GM19043 (cell line): ENCODE data around the gene ARNT2.
"Not testable (repeated sequence)": the region's sequence is repeated elsewhere in the genome, so short reads cannot be mapped to it uniquely, and the experiment has no call there.

ENCODE experiments used
- ATAC-seq: cut with Tn5 transposase; IDR thresholded peaks from one replicate; pipeline ENCODE4 v1.9.1; 2021; ENCODE audit warnings: low read depth; ENCODE audit not compliant: unreplicated experiment

The ARNT2 gene

GRCh38 chr15:80509800-80510199 lies 105.6 kb downstream of the ARNT2 start:
- ATAC-seq, result no peak

GRCh38 chr15:80510985-80511384 lies 106.8 kb downstream of the ARNT2 start:
- not testable (repeated sequence) for ATAC-seq

DNA sequence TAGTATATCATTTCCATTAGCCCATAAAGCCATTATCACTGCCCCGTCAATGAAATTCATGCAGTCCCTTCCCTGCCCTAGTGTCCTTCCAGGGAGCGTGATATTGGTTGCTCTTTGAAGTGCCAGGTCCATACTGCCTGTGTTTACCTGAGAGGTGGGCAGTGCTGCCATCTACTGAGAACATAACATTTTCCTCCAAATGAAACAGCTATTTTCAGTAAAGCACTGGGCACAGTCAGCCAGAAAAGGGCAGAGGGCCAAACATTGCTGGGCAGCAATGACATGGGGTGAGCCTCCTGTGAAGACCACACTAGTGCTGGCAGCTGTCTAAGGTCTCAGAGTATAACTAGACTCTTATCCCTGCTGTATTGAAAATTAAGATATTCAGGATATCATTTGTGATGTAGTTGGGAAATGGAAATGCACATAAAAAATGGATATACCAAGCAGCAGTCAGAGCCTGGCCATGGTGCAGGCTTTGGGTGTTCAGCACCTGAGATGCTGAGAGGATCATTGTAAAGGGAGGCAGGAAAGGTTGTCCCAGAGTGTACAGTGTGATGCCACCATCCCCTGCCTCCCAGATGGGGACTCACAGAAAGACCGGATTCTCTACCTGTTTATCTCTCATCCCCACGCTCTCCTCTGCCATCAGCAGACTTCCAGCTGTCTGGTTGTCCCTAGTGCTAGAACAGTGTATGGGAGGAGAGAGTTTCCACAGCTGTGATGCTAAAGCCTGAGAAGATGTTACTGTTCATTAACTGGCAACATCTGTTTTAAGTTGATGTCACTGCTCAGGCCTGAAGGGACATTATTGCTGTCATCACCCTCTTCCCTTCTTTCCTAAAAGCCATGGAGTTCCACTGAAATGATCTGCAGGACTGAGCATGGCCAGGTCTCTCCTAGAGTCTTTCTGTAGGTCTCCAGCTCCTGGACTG lies 108.8 kb downstream of the ARNT2 start:
- no peak for ATAC-seq

GRCh38 chr15:80514071-80514780 lies 110.0 kb downstream of the ARNT2 start:
- no peak for ATAC-seq

DNA sequence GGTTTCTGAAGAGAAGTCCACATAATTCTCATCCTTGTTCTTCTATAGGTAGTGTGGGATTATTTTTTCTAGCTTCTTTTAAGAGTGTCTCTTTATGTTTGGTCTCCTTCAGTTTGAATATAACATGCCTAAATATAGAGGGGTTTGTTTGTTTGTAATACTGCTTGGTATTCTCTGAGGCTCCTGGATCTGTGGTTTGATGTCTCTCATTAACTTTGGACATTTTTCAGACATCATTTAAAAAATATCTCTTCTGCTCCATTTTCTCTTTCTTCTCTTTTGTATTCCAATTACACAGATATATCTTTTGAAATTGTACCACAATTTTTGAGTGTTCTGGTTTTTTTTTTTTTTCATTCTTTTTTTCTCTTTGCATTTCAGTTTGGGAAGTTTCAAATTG lies 113.1 kb downstream of the ARNT2 start:
- ATAC-seq, result no peak

GRCh38 chr15:80518522-80518921 lies 114.3 kb downstream of the ARNT2 start:
- no peak for ATAC-seq

DNA sequence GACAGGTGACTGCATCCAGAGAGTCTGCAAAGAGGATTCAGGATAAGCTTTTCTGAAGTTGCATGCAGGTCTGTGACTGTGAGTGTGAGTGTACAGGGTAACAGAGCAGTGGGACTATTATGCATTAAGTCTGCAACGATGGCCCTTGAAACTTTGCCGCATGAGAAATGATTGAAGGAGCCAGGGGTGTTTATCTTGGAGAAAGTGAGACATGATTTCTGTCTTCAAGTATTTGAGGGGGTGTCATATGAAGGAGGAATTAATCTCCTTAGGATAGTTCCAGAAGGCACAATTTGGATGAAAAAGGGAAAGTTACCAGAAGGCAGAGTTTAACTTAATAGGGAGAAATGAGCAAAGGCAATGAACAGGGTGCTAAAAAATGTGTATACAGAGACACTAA lies 119.6 kb downstream of the ARNT2 start:
- ATAC-seq, result no peak

DNA sequence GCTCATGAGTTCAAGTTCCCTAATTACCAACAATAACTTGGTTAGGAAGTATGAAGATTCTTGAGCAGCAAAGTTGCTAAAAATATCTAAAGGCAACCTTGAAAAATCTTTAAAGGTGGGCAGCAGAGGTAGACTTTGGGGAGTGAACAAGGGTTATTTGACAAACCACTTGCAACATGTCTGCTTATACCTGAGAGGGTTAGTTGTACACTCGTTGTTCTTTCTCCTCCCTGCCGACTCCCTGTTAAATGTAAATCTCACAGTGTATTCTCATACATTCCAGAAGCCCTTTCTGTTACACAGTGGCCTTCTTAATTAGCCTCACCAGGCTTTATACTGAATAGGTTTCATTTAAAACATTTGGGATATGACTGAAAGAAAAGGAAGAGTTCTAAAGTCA lies 121.7 kb downstream of the ARNT2 start:
- ATAC-seq, result no peak

GRCh38 chr15:80526556-80527340 lies 122.6 kb downstream of the ARNT2 start:
- ATAC-seq, result no peak

DNA sequence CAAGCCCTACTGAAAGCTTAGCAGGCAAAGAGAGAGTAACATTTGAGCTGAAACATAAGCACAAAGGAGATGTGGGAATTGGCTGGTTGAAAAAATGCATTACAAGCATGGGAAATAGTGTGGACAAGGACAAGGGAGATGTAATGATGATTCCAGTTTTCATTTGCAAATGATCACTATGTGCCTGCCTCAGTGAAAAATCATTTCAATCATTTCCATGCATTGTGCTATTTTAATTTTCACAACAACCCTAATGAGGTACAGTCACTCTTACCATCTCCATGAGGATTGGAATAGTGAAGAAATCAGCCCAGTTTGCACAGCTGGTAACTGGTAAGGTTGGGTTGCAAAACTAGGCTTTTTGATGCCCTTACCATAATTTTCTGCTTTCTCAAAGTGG lies 123.2 kb downstream of the ARNT2 start:
- no peak for ATAC-seq

- no peak for ATAC-seq
Measured at GRCh38 chr15:80527961-80528360, 123.8 kb downstream of the ARNT2 start.

DNA sequence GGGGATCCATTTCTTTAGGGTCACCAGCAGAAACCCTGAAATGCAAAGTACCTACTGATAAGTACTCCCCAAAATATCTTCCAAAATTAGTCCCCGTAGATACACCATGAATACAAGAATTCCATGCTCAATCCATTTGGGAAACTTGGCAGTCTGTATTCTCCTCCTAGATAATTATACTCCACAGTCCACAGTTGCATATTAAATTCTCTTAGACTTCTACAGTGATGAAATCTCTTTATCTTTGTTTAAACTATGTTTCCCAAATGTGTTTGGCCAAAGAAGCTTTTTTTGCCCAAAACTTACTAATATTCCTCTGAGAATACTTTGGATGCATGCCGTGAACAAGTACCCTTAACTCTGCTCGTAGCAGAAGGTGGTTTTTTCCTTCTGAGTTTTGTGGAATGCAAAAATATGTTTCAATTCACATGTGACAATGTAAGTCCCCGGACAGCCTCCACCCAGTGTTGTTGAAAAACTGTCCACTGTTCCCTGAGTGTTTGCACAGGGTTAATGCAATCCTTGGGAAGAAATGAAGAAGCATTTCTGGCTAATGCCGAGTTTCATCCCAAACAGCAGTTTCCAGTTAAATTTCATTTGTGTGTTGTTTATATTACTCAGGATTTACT lies 126.7 kb downstream of the ARNT2 start:
- ATAC-seq, result no peak

DNA sequence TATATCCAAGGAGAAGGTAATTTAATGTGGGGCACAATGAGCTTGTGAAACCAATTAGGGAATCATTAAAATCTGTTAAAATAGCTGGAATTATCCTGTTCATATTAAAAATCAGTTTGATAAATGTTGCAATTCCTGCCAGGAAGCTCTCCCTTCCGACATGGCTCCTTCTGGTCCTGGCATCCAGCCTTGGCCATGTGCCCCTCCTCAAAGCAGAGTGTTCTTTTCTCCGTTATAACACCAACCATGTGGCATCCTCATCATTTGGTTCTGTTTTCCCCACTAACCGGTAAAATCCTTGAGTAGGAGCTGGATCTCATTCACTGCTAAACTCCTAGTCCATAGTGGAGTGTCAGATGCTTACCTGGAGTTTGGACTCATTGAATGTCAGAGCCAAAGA lies 127.2 kb downstream of the ARNT2 start:
- ATAC-seq, result no peak

DNA sequence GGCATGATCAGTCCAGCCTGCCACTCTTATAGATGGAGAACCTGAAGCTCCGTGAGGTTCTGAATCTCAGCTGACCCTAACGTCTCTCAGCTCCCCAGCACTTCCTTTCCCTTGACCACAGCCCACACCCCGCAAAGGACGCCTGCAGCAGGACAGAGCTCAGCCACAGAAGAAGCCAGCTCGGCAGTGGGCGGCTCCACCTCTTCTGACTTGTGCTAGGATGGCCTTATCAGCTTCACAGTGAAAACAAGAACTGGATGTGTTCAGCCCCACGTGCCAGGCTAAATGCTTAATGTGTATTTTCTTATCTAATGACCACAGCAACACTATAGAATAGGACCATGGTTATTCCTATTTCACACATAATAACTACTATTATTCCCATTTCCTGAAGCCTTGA lies 127.6 kb downstream of the ARNT2 start:
- no peak for ATAC-seq

- ATAC-seq, result no peak
Measured at GRCh38 chr15:80533790-80534333, 129.7 kb downstream of the ARNT2 start.

DNA sequence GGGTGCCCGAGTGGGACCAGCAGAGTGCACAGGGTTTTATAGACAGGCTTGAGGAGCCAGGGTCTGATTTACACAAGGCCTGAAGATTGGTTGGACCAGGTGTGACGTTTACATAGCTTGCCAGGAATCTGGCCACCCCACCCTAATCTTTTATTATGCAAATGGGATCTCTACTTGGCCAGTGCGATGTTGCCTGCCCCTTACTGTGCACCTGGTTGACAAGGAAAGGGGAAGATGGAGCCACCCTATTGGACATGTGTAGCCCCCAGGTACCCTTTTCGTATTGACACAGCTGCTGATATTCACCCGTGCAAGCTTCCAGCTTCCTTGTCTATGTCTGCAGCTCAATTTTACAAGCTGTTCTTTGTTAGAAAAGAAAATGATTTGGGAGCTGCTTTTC lies 132.0 kb downstream of the ARNT2 start:
- ATAC-seq, result no peak

DNA sequence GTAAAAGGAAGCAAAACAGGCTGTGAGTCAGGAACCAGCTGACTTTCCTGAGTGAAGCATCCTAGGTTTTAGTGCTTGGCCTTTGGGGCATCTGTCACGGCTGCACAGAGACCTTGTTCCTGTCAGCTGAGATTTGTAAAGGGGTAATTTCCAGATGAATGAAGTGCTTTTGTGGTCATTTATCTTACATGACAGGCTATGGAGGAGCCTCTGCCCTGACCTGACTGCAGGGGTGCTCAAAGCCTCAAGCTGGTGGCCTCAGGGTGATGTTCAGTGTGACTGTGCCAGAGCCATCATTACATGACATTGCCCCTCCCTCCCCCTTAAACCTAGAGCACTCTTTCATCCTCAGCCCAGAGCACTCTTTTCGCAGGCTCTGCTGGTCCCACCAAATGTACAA lies 132.5 kb downstream of the ARNT2 start:
- no peak for ATAC-seq

GRCh38 chr15:80545078-80545477 lies 140.9 kb downstream of the ARNT2 start:
- no peak for ATAC-seq

GRCh38 chr15:80547264-80547663 lies 143.1 kb downstream of the ARNT2 start:
- ATAC-seq, result no peak

- ATAC-seq, result no peak
Measured at GRCh38 chr15:80549191-80549590, 145.0 kb downstream of the ARNT2 start.
